Measurements from ENCODE around the gene DUSP12.

DNA sequence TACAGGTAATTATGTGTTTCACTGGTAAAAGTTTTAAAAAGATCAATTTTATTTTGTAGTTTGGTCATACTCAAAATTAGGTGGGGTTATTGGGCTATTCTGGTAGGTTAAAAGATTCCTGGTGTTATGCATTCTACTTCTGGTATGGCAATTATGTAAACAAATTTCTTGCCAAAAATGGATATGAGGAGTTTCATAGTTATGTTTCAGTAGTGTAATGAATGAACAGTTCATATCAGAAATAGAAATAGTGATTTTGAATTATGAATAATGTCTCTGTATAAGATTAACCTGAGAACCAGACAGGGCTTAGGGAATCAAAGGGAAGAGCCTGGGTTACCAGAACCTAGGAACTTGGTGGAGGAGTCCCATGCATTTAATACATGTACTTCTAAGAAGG, 32.4 kb downstream of the DUSP12 start:
- TF ChIP-seq, protein P1, sequence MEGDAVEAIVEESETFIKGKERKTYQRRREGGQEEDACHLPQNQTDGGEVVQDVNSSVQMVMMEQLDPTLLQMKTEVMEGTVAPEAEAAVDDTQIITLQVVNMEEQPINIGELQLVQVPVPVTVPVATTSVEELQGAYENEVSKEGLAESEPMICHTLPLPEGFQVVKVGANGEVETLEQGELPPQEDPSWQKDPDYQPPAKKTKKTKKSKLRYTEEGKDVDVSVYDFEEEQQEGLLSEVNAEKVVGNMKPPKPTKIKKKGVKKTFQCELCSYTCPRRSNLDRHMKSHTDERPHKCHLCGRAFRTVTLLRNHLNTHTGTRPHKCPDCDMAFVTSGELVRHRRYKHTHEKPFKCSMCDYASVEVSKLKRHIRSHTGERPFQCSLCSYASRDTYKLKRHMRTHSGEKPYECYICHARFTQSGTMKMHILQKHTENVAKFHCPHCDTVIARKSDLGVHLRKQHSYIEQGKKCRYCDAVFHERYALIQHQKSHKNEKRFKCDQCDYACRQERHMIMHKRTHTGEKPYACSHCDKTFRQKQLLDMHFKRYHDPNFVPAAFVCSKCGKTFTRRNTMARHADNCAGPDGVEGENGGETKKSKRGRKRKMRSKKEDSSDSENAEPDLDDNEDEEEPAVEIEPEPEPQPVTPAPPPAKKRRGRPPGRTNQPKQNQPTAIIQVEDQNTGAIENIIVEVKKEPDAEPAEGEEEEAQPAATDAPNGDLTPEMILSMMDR (conservative IDR thresholded peaks at IDR 0.05 in 1 of 2, IDR thresholded peaks at IDR 0.05 in 1 of 2; ENCODE audit: low read depth in 1 of 2, low read length in 2 of 2), result no peak
- no peak for TF ChIP-seq EZH2 (IDR thresholded peaks at IDR 0.05; ENCODE audit: low read length, missing control alignments)
